T1000 (cell line): ENCODE measurements around the gene B4GAT1.
"Not testable (repeated sequence)": the region's sequence is repeated elsewhere in the genome, so short reads cannot be mapped to it uniquely, and the experiment has no call there.

ENCODE experiments used
- DNase-seq: peaks from one replicate; lab custom pipeline; 2025; ENCODE audit warnings: mixed read lengths; lab: John Stamatoyannopoulos, UW

Gene B4GAT1

DNA sequence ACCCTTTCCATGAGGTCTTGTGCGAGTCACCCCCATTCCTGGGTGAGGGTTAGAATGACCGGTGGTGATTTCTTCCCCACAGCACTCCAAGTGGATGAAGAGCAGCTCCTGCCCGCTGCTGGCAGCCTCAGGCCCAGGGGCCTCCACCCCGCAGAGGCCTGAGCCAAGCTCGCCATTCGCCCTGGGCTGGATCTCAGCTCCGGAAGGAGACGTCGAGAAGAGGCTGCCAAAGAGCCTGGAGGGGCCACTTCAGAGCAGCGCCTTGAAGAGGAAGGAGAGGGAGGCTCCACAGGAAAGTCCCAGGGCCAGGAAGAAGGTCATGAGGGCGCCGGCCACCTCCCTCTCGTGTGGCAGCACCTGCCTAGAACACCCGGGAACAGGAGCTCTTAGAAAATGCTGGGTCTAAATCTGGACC is 15.8 kb upstream of the B4GAT1 start:
- no peak for DNase-seq

DNA sequence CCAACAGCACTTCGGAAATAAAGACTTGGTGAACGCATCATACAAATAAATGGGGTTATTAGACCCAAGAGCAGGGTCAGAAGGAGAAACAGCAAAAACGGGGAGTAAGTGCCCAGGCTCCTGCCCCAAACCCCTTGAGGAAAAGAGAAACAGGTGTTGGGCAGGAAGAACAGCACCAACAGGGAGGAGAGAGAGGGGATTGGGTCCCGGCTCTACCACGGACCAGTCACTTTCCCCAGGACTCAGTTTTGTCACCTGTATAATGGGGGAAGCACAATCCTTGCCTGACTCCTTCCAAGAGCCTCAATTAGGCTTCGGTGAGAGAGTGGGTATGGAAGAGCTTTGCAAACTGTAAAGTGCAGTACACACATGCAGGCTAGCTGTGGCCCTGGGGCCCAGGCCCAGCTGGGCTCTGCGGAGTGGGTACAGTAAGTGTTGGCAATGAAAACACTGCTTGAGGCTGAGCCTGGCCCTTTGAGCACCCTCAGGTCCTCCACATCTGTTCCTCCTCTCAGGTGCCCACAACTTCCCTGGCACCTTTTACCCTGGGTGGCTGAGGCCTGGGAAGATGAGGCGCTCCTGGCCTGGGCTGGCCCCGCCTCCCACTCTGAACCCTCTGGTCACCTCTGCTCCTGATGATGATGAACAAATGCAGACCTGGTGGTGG is 15.2 kb upstream of the B4GAT1 start:
- DNase-seq: no peak

DNA sequence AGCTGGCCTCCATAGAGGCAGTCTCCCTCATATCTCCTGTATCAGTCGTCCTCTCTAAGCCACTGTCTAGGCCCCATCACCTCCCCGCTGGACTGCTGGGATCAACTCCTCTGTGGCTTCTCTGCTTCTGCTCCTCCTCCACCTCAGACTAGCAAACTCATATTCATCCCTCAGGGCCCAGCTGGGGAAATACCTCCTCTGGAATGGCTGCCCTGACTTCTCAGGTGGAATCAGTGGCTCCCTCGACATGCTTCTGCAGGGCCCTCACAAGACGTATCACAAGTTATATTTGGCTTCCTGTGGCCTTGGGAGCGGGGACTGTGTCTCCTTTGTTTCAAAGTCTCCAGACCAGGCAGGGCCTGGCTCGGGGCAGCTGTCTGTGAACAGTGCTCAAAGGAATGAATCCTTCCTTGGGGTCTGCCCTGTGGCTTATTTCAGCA is 14.1 kb upstream of the B4GAT1 start:
- DNase-seq: no peak

DNA sequence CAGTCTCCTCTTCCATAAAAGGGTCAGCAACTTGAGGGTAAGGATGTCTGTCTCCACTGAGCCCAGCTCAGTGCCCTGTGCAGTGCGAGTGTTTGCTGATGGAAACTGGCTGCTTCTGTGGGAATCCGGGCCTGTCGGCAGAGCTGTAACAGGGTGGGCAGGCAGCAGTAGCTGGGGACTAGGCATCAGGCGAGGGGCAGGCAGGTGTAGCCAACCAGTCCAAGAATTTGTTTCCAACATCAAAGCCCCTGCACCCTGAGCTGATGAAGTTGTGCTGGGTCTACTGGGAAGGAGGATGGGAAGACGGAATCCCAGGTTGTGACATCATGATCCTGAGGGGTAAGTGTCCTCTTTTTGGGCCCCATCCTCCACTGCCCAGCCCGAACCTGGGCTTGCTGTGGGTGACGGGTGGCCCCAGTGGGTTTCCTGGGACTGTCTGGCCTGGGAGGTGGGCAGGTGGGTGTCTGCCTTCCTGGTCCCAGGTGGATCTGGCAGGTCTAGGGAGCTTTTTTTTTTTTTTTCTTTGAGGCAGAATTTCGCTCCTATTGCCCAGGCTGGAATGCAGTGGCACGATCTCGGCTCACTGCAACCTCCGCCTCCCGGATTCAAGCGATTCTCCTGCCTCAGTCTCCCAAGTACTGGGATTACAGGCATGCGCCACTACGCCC is 13.1 kb upstream of the B4GAT1 start:
- DNase-seq: no peak

DNA sequence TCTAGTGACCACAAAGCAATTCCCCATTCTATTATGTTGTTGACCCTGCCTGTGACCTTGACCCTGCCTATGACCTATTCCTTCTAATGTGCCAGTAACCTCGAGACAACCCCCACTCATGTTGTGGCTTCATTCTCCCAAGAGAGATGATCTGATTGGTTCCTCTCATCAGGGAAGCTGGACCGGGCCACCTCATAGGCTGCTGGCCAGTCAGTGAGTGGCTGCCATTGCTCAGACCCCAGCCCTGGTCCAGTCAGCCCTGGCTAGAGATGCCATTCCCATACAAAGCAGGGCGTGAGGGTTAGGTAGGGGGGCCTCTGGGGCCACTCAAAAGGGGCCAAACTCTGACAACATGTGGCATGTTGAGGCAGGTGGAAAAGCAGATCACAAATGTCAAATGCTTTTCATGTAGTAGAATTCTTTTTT is 12.2 kb upstream of the B4GAT1 start:
- DNase-seq: no peak

DNA sequence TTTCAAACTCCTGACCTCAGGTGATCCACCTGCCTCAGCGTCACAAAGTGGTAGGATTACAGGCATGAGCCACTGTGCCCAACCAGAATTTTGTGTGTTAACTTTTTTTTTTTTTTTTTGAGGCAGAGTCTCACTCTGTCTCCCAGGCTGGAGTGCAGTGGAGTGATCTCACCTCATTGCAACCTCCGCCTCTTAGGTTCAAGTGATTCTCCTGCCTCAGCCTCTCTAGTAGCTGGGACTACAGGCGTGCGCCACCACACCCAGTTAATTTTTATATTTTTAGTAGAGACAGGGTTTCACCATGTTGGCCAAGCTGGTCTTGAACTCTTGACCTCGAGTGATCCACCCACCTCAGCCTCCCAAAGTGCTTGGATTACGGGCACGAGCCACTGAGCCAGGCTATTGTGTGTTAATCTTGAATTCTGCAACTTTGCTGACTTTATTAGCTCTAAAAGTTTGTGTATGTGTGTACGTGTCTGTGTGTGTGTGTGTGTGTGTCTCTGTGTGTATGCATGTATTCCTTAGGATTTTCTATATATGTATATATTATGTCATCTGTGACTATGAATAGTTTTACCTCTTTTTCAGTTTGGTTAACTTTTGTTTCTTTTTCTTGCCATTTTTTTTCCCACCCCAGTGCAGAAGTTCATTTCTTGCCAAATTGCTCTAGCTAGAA is 3.3 kb upstream of the B4GAT1 start:
- DNase-seq: not testable (repeated sequence)

DNA sequence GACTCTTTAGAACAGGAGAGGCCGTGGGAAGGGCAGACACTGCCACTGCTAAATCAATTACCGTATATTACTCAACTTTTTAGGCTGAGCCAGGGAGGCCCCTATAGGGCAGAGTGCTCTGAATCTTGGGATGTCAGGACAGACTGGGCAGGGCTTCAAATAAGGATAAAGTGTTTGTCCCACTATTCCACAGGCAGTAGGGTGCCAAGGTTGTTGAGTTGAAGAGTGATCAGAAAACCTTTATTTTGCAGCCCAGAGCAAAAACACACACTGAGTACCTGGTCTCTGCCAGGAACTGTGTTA is 1.6 kb upstream of the B4GAT1 start:
- no peak for DNase-seq

DNA sequence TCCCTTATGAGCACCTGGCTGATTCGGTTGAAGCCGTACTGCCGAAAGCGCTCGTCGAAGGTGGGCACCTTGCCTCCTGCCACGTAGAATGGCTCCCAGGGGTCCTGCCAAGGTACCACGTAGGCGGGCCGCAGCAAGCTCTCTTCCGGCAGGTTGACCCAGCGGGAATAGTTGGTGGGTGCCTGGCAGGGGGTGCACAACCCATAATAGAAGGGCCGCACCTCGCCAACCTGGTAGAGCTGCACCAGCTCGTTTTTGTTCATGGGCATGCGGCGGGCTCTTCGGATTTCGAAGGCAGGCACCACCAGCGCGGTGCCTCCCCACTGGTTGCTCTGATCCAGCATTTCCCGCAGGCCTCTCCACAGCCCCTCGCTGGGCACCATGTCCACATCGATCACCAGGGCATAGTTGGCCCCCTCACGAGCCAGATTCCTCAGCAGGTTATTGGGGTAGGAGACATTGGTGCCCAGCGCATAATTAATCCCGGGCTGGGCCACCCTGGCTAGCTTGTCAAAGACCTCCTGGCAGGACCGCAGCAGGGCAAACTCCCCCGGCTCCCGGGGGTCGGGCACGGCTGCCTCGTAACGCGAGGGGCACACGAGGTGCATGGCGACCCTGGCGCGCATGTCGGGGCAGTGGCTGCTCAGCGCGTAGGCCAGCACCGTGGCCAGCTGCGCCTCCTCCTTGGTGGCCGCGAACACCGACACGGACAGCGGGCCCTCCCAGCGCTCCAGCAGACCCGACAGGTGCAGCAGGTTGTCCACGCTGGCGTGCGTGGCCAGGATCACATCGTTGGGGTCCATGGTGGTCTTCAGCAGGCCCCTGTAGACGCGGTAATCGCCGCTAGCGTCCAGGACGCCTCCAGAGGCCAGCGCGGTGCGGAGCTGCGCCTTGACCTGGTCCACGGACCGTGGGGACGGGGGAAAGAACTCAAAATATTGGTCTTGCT is 679 bp downstream of the B4GAT1 start:
- DNase-seq: no peak

DNA sequence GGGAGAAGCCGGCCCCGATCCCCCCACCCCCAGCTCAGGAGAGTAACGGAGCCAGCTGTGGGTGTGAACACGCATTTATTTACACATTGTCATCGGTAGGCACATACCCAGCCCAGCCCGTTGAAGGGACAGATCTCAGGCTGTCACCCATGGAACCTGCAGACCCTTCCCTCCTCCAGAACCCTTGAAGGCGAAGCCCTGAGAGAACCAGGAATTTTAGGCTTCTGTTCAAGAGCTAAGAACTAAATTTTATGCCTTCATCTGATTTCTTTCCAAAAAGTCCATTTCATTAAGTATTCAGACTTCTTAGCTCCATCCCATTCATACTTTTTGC is 2.1 kb downstream of the B4GAT1 start:
- no peak for DNase-seq

DNA sequence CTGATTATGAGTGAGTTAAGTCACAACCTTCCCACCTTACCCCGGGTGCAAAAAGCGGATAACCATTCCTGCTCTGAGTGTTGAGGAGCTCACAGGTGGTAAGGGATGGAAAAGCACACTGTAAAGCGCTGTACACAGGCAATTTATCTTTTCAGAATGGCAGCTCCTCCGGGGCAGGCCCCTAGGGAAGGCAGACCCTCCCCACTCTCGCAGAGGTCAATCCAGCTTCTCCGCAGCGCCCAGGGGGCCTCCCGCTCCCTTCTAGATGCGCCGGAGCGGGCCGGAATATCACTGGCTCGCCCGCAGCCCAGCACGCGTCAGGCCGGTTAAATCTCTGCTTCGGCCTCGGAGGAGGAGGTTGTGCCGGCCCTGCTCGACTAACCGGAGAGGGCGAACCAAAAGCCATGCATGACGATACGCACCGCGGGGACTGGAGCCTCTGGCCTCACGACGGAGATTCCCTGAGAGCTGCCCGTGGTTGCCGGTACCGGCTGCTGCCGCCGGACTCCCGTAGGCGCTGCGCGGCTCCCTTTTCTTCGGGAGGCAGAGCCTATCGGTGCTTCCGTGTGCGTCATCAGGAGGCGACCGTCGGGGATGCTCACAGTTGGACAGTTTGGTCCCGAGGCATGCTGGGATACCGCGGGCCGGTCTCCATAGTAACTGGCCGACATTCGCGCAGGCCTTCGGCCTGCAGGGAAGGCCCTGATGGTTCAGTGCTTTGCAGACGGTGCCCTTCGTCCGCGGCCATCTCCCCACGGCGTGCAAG is 2.7 kb downstream of the B4GAT1 start, which contains the start of gene BRMS1:
Gene BRMS1 (minus strand): TSS at position 555 of the 766 bp plus-strand sequence. CDS start 2,870 bp downstream, outside the sequence.
- DNase-seq: peak; percentile 88

DNA sequence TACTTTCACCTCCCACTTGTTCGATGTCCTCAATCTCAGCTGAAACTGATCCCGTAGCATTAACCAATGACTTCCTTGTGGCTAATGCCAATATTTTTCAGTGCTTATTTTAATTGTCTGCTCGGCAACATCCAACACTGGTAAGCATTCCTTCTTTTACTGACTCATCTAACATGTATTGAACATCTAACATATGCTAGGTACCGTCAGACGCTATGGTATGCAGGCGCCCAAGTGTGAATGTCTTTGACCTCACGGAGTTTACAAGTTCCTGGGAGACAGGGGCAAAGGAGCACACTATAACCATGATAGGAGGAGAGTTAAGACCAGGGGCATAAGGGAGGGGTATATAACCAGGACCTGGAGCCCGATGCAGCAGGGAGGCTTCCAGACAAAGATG is 4.3 kb downstream of the B4GAT1 start:
- DNase-seq: no peak

DNA sequence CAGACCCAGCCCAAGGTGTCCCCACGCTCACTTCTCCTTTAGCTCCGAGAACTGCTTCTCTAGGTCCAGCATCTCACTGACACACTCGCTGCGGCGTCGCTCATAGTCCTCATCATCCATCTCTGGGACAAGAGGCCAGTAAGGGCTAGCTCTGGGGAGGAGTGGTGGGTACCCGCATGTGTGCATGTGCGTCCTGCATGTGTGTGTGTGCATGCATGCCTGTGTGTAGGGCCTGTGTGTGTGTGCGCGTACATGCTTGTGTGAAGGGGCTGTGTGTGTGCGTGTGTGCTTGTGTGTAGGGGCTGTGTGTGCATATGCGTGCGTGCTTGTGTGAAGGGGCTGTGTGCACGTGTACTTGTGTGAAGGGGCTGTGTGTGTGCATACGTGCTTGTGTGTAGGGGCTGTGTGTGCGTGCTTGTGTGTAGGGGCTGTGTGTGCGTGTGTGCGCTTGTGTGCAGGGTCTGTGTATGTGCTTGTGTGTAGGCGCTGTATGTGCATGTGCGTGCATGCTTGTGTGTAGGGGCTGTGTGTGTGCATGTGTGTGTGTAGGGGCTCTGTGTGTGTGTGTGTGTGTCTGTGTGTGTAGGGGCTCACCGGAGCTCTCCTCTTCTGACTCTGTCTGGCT is 5.8 kb downstream of the B4GAT1 start:
- no peak for DNase-seq

DNA sequence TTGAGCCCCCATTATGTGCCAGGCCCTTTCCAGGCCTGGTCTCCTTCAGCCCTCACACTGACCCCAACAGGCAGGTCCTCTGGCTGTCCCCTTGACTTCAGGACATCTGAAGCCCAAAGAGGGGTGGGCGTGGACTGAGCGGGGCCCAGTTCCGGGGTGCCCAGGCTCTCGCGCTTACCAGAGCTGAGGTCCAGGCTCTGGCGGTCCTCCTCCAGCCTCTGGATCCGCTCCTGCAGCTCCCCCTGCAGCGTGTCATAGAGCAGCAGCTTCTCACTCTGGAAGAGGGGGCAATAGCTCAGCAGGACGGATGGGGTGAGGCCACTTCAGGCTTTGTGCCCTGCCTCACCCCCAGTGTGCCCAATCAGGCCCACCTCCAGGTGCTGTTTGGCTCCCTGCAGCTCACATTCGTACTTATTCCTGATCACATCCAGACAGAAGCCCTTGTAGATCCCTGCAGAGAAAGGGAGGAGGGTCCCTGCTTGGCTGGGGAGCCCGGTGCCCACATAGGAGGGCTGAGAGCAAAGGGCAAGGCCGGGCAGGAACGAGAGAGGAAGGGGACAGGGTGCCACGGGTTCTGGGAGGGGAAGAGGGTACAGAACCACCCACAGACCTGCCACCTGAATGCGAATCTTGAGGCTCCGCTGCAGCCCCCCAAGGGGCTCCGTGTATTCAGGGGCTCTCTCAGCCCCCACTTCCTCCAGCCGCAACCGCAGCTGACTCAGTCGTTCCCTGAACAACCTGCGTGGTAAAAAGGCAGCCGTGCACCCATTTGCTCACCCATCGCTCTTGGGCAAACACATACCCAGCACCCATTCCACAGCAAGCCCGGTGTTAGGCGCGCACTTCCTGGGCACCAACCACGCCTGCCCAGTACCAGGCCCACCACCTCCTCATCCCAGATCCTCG is 6.6 kb downstream of the B4GAT1 start:
- DNase-seq: no peak

DNA sequence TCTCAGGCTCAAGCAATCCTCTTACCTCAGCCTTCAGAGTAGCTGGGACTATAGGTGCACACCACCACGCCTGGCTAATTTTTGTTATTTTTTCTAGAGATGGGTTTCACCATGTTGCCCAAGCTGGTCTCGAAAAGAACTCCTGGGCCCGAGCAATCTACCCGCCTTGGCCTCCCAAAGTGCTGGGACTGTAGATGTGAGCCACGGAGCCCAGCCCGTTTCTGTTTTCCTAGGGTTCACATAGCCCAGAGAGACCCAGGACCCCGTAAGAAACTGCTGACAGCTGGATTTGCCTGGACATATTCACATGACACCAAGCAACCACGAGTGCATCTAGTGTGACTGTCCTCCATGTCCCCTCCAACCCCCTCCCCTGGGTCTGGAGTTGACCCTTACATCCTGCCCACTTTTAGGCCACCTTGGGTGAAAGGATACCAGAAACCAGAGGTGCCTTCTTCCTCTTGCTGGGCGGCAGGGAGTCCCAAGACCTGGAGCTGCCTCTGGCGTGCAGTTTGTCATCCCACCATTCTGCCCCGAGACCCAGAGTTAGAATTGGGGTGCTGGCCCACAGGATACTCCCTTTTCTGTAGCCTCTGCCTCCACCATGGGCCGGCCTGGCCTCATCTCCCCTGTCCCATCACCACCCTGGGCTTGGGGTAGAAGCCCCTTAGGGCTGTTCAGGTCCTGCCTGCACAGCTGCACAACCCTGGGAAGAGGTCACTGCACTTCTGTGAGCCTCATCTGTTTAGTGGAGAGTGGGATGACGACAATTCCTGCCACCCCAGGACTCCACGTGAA is 7.5 kb downstream of the B4GAT1 start:
- DNase-seq: no peak

DNA sequence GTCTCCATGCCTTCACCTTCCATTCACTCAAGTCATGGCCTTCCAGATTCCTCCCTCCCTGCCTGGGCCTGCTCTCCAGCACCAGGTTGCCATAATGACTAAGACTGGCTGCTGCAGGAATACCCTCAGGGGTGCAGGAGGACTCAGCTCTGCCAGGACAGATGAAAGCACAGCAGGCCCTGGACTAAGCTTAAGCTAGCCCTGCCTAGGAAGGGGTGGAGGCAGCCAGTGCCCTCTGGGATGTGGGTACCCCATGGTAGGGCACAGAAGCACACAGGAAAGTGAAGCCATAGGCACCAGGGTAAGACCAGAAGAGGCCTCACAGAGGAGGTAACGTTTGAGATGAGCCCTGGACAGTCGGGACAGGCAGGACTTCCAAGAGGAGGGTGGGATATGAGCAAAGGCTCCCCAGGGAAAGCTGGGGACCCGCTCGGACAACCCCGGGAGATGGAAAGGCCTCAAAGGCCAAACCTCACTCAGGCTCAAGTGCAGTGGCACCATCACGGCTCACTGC is 8.2 kb downstream of the B4GAT1 start:
- DNase-seq: peak; percentile 56

DNA sequence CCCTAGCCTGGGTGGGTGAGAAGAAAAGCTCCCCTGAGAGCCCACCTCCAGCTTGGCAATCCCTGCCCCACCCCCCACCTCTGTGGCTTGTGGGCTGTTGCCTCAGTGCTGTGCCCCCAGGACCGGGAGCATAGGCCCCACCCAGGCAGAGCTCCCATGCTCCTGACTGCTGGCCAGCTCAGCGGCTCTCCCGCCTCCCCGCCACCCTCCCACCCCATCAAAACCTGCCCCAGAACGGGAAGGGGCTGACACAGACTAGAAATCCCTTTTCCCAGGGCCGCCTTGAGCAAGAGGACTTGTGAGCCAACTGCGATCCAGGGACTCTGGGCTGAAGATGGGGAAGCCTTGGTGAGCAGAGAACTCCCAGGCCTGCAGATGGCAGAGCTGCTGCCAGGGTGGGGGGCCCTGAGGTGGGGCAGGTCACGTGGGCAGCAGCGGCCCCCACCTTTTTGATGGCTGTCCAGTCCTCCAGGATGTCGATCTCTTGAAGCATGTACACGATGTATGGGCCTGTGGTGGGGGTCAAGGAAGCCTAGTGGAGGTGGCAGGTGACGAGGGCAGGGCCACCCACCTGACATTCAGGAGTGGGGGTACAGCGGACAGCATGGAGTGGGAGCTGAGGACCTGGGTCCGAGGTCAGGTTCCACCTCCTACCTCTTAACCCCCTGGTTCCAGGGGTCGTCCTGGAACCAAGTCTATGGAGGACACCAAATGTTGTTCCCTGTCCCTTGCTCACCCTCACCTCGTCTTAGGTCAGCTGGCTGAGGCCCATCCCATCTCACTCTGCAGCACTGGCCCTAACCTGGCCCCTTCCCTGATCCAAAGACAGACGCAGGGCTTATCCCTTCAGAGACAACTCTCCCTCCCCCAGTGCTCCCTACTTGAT is 8.9 kb downstream of the B4GAT1 start:
- no peak for DNase-seq

DNA sequence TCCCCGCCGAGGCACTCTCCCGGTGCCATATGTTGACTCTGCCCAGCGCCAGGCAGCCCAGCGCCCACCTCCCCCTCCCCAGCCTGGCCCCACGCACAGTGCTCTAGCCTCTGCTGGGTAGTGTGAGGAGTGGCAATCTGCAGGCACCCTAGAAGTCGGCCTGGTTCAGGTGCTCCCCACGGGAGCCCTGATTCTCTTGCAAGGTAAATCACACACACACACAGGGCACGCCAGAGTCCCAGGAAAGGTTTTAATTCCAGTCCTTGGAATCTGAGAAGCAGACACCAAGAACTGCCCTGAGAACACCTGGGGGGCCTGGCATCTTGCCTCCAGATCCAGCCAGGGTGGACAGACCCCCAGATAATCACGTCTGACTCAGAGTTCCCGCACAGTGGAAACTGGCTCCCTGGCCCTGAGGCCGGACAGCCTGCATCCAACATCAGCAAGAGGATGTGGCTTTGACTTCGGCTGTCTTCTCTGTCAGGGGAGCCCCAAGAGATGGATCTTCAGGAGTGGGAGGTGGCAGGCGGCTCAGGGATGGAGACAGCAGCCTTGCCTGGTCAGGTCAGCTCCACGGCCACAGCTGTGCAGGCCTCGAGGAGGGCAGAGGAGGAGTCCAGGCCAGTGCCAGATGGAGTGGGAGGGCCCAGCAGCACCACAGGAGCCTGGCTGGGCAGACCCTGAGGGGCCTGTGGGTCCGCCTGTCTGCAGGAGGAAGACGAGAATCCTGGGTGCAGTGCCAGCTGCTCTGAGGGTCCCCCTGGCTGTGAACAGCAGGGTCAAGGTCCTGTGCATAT is 10.1 kb downstream of the B4GAT1 start:
- DNase-seq: peak; percentile 37
